NCI-H446 (cell line): ENCODE measurements around the gene STK32B.

Experiments used
- DNase-seq, 2 experiments: peaks; one replicate each; lab custom pipeline; 2025; lab: John Stamatoyannopoulos, UW

The STK32B gene

DNA sequence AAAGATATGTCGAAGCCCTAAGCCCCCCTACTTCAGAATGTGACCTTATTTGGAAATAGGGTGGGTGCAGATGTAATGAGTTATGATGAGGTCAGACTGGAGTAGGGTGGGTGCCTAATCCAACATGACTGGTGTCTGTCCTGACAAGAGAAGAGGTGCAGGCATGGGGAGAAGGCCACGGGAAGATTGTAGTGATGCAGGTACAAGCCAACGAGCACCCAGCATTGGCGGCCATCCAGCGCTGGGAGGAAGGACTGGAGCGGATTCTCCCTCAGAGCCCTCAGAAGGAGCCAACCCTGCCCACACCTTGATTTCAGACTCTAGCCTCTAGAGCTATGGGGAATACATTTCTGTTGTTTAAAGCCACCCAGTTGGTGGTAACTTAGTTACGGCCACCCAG is 419.9 kb downstream of the STK32B start:
- DNase-seq, result no peak

DNA sequence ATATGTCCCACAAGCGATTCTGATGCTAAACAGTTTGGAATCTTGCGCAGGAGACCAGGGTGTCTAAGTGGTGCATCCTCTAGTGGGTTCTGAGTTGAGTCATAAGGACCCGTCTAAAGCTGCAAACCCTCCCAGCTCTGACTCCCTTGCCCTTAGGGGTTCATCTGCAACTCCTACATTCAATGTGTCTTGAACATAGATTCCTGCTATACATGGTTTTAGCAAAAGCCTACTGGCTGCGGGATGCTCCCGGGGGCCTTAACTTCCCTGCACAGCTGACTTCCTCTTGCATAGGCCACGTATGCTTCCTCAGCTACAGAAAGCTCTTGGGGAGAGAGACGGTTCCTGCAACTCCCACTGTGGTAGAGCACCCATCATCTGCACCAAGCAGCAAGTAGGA is 420.4 kb downstream of the STK32B start:
- DNase-seq, result no peak

DNA sequence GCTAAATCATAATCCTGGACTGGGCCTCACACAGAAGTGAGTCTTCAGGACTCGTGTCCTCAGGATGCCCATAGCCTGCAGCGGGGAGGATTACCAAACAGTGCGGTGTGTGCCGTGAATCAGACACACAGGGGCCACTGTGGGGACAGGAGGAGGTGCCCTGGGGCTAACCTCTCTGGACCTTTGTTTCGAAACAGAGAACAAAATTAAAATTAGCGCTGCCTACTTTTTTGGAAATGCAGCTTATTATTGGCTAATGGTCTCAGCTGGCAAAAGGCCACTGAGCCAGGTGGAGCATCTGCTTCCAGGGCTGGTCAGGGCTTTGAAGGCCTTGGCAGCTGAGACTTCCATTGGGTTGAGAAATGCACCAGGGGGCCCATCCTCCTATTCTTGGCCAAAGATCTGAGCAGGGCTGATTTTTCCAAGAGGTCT is 420.9 kb downstream of the STK32B start:
- DNase-seq, result no peak

DNA sequence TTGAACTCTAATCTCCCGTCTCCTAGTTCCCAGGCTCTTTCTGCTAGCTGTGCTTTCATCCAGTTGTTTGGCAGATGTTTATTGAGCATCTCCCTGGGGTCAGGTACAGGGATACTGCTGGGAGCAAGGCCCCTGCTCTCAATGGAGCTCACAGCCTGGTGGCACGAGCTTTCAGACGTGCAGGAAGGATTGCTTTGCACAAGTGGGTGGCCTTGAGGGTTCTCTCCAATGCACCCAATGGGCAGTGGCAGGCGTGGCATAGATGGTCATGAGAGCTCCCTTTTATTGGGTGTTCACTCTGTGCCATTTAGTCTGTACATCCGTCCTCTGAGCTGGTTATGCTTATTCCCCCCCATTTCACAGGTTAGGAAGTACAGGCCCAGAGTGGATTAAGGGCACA is 421.8 kb downstream of the STK32B start:
- no peak for DNase-seq

DNA sequence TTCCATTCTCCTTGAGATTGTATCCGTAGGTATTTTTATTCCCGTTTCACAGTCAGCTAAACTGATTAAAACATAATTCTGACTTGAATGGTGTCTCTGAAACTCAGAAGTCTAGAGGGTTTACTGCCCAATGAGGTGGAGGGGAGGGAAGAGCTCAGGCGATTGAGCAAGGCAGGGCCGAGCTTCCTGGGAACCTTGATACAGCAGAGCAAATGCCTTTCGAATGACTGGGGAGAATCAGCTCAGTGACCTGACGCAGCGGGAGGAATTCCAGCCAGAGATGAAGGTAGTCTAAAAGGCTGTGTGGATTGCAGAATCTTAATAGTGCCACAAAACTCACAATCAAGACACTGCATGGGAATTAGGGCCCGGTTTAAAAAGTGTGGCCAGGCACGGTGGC is 423.5 kb downstream of the STK32B start:
- no peak for DNase-seq

DNA sequence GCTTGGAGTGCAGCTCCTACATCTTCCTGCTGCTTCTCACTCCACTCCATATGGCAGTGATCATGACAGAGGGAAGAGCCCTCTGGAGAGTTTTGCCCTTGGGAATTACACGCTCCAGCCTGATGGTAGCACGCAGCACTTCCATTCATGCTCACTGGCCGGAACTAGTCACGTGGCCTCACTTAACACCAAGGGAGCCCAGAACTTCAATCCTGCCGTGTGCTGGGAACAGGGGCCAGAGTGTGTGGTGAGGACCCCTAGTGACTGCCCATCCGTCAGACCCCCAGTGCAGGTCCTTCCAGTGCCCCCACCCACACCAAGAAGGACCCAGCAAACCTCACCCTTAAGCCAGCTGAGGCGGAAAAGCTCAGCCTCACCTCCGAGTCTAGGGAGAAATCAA is 426.3 kb downstream of the STK32B start:
- DNase-seq, result no peak

DNA sequence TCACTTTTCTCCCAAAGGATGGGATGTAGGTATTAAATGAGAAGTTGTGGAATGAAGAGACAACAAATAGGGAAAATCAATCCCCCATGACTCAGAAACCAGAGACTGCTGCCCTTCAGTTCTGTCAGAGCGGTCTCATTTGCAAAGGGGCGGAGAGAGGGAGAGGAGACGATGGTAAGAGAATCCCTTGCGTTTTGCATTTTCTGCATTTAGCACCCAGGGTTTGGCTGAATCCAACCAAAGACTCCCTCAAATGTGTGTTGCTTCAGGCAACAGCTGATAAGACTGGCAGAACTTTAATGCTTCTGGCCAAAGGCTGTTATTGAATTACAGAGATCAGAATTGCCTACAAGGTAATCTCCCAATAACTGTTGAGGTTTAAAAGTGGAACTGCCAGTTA is 426.9 kb downstream of the STK32B start:
- DNase-seq, result no peak

DNA sequence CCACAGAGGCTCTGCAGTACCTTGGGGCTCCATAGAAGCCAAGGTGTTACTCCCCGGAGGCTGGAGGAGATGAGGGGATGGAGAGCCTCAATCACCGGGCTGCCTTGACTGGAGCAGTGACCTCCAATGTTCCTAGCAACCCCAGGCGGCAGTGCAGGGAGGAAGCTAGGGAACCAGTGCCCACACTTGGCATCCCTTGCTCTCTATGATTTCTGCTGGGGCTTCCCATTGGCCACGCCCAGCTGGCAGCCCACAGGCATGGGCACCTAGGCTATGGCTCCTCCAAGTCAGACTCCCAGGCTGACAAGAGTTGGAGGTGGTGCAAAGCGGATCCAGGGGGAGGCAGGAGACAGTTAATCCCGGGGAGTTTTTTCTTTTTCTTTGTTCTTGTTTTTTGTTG is 427.4 kb downstream of the STK32B start:
- DNase-seq, result no peak

DNA sequence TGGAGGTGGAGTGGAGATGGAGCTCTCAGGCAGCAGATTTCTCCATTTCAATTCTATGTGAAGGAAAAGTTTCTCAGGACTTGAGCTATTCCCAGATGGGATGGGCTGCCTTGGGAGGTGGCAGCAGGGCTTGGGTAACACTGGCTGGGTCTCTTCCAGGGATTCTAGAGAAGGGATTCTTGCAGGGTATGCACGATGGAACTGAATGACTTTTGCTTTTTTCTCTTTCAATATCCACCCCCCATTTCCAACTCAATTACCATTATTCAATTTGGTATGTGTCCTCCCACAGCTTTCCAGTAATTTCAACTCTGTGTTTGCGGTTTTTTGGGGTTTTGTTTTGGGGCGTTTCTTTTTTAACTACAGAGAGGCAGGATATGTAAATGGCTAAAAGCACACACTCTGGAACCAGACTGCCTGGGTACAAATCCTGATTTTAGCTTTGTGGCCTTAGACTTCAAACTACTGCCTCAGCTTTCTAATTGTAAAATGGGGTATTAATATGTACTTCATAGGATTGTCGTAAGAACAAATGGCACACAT is 428.3 kb downstream of the STK32B start:
- DNase-seq, result no peak

DNA sequence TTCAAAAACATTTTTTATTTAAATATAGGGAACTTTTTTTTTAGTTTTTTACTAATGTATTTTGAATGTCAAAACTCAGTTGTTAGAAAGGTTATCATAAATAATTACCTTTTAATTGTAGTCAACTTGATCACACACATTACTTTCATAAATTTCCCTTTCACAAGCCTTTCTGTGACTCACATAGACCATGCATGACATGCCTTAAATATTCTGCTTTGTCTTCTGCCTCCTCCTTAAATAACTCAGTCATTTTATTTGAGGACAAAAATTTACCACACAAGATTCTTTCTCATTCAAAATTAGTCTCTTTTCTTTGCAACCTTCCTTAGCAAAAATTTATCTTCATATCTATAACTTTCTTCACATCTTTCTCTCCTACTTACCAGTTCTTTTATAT is 437.1 kb downstream of the STK32B start:
- DNase-seq, result no peak

DNA sequence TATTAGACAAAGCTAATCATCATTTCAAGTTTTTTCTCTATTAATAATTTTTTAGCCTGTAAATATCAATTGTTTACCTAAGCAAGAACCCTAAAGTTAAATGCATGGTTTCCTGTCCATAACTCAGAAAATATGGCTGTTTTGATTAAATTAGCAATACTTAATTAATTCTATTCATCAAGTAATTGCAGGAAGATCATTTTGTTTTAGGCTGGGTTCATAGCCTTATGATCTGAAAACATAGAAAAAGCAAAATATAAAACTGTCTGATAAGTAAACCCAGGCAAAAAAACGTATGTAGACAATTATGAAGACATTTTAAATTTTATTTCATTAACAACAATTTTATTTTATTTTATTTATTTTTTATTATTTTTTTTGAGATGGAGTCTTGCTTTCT is 438.0 kb downstream of the STK32B start:
- no peak for DNase-seq

DNA sequence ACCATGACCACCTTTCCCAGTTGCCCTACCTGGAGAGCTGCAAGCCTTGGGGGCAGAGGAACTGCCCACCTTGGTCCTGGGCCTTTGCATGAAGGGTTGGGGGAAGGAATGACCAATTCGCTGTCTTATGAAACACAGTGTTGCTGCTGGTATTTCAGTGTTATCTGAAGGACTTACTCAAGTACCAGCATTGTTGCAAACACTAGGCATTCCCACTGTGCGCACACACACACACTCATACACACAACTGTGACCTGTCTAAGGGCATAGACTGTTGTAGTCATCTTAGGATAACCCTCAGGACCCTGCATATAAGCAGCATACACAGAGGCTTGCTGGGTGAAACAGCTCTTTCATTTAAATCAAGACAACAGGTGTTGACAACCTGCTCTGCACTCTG is 446.2 kb downstream of the STK32B start:
- DNase-seq, result no peak

DNA sequence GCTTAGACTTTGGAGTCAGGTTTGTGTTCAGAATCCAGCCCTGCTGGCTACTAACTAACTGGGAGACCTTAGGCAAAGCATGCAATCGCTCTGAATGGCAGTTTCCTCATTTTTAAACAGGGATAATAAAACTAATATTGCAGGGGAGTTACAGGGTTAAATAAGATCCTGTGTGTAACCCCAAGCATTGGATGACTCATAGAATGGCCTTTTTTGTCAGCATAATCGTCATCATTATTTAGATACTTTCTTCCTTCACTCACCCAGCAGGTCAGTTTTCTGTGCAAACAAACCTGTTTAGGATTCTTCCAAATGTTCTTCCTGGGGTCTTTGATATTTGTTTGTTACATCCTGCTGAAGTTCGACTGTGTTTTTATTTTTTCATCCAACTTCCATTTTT is 448.9 kb downstream of the STK32B start:
- DNase-seq, result no peak

DNA sequence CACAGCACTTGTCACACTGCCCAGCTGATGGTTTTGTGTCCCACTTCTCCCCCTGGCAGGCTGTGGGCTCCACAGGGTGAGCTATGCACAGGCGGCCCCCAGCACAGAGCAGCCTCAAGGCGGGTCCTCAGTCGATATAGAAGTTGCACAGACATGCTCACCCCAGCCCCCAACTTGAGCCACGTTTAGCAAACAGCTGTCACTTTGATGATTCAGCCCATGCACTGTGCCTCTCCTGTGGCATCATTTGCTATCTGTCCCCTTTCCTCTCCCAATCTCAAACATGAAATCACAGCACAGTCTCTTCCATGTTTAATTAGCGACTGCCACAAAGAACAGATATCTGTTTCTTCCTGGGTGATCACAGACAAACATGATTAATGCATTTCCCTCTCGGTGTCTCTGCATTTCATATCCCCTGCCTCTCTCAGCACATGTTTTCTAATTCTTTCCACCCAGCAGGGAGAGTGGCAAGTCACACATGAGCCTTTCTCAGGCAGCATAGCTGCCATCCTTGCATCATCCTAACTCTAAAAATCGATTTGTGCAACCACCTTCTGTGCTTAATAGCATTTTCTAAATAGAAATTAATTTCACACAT is 452.2 kb downstream of the STK32B start:
- no peak for DNase-seq

DNA sequence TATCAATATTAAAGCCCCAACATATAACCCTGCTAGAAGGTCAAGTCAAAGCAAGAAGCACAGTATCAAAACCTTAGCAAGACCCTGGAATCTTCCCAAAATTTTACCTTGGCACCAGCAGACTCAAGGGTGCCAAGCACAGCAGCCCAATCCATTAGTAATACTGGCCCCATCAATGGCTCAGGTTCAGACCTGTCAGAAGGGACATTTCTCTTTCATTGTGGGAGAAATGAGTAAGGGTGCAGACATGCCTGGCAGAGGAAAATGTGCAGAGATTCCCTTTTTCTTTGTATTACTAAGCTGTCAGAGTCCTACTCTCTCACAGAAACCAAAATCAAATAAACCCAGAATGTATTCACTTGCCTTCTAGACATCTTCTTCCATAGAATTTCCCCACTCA is 453.2 kb downstream of the STK32B start:
- DNase-seq, result no peak

DNA sequence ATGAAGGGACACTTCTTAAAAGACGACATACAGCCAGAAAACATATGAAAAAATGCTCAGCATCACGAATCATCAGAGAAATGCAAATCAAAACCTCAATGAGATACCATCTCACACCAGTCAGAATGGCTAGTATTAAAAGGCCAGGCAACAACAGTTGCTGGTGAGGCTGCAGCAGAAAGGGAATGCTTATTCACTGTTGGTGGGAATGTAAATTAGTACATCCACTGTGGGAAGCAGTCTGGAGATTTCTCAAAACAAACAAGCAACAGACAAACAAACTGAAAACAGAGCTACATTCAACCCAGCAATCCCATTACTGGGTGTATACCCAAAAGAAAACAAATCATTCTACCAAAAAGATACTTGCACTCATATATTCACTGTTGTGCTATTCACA is 459.2 kb downstream of the STK32B start:
- no peak for DNase-seq

DNA sequence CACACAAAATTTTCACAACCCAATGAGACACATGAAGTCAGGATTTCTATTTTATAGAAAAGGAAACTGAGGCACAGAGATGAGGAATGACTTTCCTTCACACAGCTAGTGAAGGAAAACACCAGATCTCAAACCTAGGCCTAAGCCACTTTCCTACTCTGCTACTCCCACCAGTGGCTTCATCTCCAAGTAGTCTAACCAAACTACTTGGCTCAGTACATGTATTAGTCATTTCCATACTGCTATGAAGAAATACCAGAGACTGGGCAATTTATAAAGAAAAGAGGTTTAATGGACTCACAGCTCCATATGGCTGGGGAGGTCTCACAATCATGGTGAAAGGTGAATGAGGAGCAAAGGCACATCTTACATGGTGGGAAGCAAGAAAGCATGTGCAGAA is 460.5 kb downstream of the STK32B start:
- DNase-seq, result no peak

DNA sequence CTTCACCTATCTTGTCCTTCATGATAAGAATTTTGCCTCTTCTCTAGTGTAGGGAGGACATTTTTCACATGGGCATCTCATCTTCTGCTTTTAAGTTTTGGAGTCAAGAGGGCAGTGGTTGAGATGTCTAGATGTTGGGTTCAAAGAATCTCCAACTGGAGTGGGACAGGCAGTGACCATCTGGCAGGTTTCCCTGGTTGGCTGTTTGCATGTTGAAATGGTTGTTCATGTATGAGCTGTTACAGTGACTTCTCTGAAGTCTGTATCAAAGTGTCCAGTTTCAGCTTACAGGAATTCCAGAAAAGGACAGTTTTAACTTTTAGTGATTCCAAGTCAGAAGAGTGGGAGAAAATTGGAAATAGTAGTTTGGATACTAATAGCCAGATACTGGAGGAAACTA is 464.4 kb downstream of the STK32B start:
- DNase-seq, result no peak

DNA sequence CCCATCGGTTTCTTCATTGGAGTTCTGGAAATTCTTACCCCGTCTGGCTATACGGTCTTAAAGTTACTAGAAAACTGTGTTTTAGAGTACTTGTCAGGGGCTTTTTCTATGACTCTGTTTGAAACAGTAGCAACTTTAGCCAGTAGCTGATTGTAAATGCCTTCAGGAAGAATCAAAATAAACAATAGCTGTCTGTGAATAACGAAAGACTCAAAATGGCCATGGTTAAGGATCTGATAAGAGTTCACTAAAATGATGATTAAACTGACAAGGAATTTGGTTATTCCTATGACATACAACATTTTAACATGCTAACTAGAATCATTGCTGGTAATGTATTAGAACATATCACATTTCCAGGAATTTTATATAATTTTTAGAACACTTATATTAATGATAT is 466.1 kb downstream of the STK32B start:
- no peak for DNase-seq

DNA sequence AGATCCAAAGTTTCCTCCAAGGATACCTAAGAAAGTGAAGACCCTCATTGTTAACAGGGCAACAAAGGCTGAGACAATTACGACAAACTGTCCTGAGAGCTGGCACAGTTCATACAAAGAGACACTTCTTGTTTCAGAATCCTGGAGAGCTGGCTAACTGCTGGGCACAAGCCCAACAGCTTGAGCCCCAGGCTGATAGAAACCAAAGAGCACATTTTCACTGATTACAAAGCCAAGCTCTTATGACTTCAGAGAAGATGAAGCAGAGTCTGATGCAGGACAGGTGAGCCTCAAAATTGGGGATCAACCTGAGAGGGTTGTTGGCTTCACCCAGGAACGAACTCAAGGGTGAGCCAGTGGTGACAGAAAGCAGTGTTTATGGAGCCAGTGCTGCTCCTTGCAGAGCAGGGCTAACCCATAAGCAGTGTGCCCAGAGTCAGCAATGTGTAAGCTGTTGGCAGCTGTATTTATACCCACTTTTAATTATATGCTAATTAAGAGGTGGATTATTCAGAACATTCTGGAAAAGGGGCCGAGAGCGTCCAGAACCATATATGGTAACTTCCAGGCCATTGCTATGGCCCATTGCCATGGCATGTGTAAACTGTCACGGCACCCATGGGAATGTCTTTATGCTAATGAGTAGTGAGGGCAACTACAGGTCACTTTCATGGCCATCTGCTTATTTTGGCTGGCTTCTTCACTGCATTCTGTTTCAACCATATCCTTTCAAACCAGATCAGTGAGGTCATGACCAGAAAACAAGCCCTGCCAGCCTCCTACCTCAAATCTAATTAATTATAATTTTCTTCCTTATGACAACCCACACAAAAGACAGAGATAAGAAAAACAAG is 473.4 kb downstream of the STK32B start:
- no peak for DNase-seq

DNA sequence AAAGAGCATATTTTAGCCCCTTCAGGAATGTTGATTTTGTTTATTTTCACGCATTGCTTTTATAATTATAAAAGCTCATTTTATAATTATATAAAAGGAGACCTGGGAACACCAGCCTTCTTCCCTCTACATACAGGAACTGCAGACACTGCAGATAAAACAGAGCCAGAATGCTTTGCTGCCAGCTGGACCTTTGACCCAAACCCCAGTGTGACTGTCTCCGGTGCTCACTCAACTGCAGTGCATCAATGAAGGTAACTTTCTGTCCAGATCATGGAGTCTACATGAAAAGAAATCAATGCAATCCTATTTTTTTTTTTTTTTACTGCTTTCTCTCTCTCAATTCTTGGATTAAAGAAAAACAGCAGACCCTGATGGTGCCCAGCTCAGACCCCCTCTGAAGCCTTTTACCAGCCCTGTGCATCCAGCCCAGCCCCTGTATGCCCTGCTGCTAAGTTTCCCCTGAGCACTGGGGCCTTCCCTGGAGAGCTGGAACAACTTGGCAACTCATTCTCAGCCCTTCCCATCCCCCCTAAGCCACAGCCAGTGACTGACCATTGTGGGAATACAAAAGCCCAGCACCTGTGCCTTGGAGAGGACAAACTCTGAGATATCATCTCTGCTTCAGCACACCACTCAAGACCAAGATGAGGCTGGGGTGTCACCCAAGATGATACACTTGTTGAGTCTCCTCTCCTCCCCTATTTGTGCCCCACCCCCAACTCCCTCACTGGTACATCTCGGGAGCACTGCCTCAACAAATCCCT is 475.0 kb downstream of the STK32B start:
- DNase-seq, result no peak

DNA sequence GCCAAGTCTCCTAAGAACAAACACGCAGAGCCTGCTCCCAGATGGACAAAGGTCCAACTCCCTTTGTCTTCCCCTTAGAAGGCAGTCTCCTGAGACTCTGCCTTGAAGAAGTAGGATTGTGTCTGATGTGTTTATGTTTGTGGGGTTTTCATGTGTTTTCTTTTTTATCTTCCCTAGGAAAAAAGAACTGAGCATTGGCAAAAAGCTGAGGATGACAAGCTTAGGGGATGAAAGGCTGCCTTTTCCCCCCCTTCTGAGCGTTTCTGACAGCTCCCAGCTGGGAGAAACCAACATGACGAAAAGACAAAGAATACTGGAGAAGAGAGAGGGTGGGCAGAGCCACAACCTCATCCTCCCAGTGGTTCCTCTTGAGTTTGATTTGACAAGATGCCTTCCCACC is 475.9 kb downstream of the STK32B start:
- no peak for DNase-seq

DNA sequence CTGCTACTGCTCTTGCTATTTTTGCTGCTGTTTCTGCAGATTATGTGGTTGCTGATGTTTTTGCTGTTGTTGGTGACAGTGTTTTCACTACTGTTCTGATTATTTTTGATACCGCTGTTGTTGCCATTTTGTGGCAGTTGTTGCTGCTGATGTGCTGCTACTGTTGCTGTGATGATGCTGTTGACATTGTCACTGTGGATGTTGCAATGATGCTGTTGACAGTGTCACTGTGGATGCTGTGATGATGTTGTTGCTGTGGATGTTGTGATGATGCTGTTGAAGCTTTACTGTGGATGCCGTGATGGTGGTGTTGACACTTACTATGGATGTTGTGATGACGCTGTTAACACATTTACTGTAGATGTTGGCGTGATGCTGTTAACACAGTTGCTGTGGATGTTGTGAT is 476.8 kb downstream of the STK32B start:
- no peak for DNase-seq
